Mucosa of rectum (tissue), 2 donors: ENCODE results near the gene ZNF688.

Experiments used
- H3K27ac ChIP-seq, 2 donors: one replicate each; pipeline ENCODE4 v1.7.0; 2013; ENCODE audit warnings: inconsistent platforms in 2 of 2, low read depth in 2 of 2, low read length in 2 of 2
- H3K27me3 ChIP-seq, 2 donors: one replicate each; pipeline ENCODE4 v1.7.0; 2013; ENCODE audit warnings: low read length in 2 of 2; ENCODE audit not compliant: control insufficient read depth in 2 of 2, insufficient read depth in 2 of 2
- H3K36me3 ChIP-seq, 2 donors: one replicate each; pipeline ENCODE4 v1.7.0; 2013; ENCODE audit warnings: low read length in 2 of 2; ENCODE audit not compliant: control insufficient read depth in 2 of 2, insufficient read depth in 2 of 2
- H3K4me1 ChIP-seq, 2 donors: one replicate each; pipeline ENCODE4 v1.7.0; 2013; ENCODE audit warnings: low read length in 2 of 2, mild to moderate bottlenecking in 1 of 2; ENCODE audit not compliant: control insufficient read depth in 2 of 2, insufficient read depth in 2 of 2
- H3K4me3 ChIP-seq, 2 donors: one replicate each; pipeline ENCODE4 v1.7.0; 2013; ENCODE audit warnings: low read length in 2 of 2
- H3K9ac ChIP-seq, 2 donors: one replicate each; pipeline ENCODE4 v1.7.0; 2013; ENCODE audit warnings: low read length in 2 of 2, low read depth in 1 of 2, mild to moderate bottlenecking in 1 of 2
- H3K9me3 ChIP-seq, 2 donors: one replicate each; pipeline ENCODE4 v1.7.0; 2013; ENCODE audit warnings: low read length in 2 of 2; ENCODE audit not compliant: control insufficient read depth in 2 of 2
- donor health status: healthy.
- donor health status: Normal muscosa, but diverticular disease.

The ZNF688 gene

GRCh38 chr16:30557707-30557956, 13.9 kb downstream of the ZNF688 start:
- no peaks in the 10 kb centered on the region for H3K9me3 ChIP-seq
- H3K27ac ChIP-seq, result peak overlapping the region; percentile 90 to 92
- H3K4me1 ChIP-seq, result peaks cover 17 to 40% of the 10 kb centered on the region in 2 donors
- peaks cover 6 to 20% of the 10 kb centered on the region in 2 donors for H3K36me3 ChIP-seq
- peak overlapping the region; percentile 76 to 80 for H3K4me3 ChIP-seq
- peak overlapping the region; percentile 75 to 85 for H3K9ac ChIP-seq
- no peaks in the 10 kb centered on the region for H3K27me3 ChIP-seq

GRCh38 chr16:30556125-30556473, 15.4 kb downstream of the ZNF688 start:
- H3K27ac ChIP-seq, result no peak overlapping the region
- H3K9ac ChIP-seq, result no peak overlapping the region

GRCh38 chr16:30555315-30556124, 16.0 kb downstream of the ZNF688 start:
- Histone ChIP-seq H3K4me3 (peak overlapping the region in 1 of 2 donors; percentile 27), H3K9me3 (no peaks in the 10 kb centered on the region), H3K9ac (no peak overlapping the region), H3K4me1 (peaks cover 10 to 34% of the 10 kb centered on the region in 2 donors), H3K27me3 (no peaks in the 10 kb centered on the region), H3K27ac (no peak overlapping the region), H3K36me3 (peaks cover 6 to 20% of the 10 kb centered on the region in 2 donors)

More at GRCh38 chr16:30556125-30556473, 15.4 kb downstream of the ZNF688 start:
- Histone ChIP-seq H3K4me3 (peak overlapping the region in 1 of 2 donors; percentile 27), H3K36me3 (peaks cover 6 to 20% of the 10 kb centered on the region in 2 donors), H3K9me3 (no peaks in the 10 kb centered on the region), H3K27me3 (no peaks in the 10 kb centered on the region), H3K4me1 (peaks cover 10 to 36% of the 10 kb centered on the region in 2 donors)

- H3K4me3 ChIP-seq, result no peak overlapping the region
- H3K9ac ChIP-seq, result no peak overlapping the region
- no peak overlapping the region for H3K27ac ChIP-seq
- H3K27me3 ChIP-seq, result no peaks in the 10 kb centered on the region
- no peaks in the 10 kb centered on the region for H3K9me3 ChIP-seq
- H3K4me1 ChIP-seq, result peaks cover 10 to 32% of the 10 kb centered on the region in 2 donors
- H3K36me3 ChIP-seq, result peaks cover 6 to 20% of the 10 kb centered on the region in 2 donors
These were observed 16.8 kb downstream of the ZNF688 start for GRCh38 chr16:30554557-30555314.

- peaks cover 19 to 31% of the 10 kb centered on the region in 2 donors for H3K4me1 ChIP-seq
- H3K4me3 ChIP-seq, result no peak overlapping the region
- peaks cover 6 to 20% of the 10 kb centered on the region in 2 donors for H3K36me3 ChIP-seq
- no peaks in the 10 kb centered on the region for H3K9me3 ChIP-seq
- no peak overlapping the region for H3K9ac ChIP-seq
- H3K27me3 ChIP-seq, result no peaks in the 10 kb centered on the region
- H3K27ac ChIP-seq, result no peak overlapping the region
These were observed 18.1 kb downstream of the ZNF688 start for GRCh38 chr16:30553393-30553899.

GRCh38 chr16:30552956-30553355, 18.6 kb downstream of the ZNF688 start:
- no peaks in the 10 kb centered on the region for H3K27me3 ChIP-seq

GRCh38 chr16:30551781-30552180, 19.7 kb downstream of the ZNF688 start:
- Histone ChIP-seq H3K27ac (no peak overlapping the region), H3K27me3 (no peaks in the 10 kb centered on the region), H3K4me3 (no peak overlapping the region), H3K9me3 (no peaks in the 10 kb centered on the region), H3K36me3 (peaks cover 6 to 20% of the 10 kb centered on the region in 2 donors), H3K4me1 (peaks cover 20 to 24% of the 10 kb centered on the region in 2 donors), H3K9ac (no peak overlapping the region)

More at GRCh38 chr16:30552956-30553355, 18.6 kb downstream of the ZNF688 start:
- no peak overlapping the region for H3K4me3 ChIP-seq
- H3K36me3 ChIP-seq, result peaks cover 6 to 20% of the 10 kb centered on the region in 2 donors
- peaks cover 23 to 31% of the 10 kb centered on the region in 2 donors for H3K4me1 ChIP-seq
- no peak overlapping the region for H3K9ac ChIP-seq
- no peaks in the 10 kb centered on the region for H3K9me3 ChIP-seq
- H3K27ac ChIP-seq, result no peak overlapping the region

- no peak overlapping the region for H3K4me3 ChIP-seq
- peak overlapping the region in 1 of 2 donors; percentile 48 for H3K9ac ChIP-seq
- no peaks in the 10 kb centered on the region for H3K9me3 ChIP-seq
- peak overlapping the region in 1 of 2 donors; percentile 70 for H3K27ac ChIP-seq
- no peaks in the 10 kb centered on the region for H3K27me3 ChIP-seq
- peaks cover 4 to 8% of the 10 kb centered on the region in 2 donors for H3K36me3 ChIP-seq
- peaks cover 14 to 15% of the 10 kb centered on the region in 2 donors for H3K4me1 ChIP-seq
These were observed 22.9 kb downstream of the ZNF688 start for GRCh38 chr16:30548416-30549253.

- Histone ChIP-seq H3K27me3 (no peaks in the 10 kb centered on the region), H3K27ac (no peak overlapping the region), H3K4me1 (peaks cover 19 to 31% of the 10 kb centered on the region in 2 donors), H3K9ac (no peak overlapping the region), H3K36me3 (no peaks in the 10 kb centered on the region), H3K9me3 (no peaks in the 10 kb centered on the region), H3K4me3 (no peak overlapping the region)
These were observed 25.4 kb downstream of the ZNF688 start for GRCh38 chr16:30546115-30546514.
